Activated B cell treated with CpG ODN at 0.5 μM for 24 hours (primary cell): ENCODE measurements around the gene KIRREL3. TPM values are rescaled to one million over a fixed set of nuclear protein-coding genes. Genes with fewer than 3 reads are reported as not detected.

Experiments
- ATAC-seq: fragments of 200-7000 bp; cut with Tn5 transposase; one replicate; pipeline ENCODE4 v1.10.0; 2021; ENCODE audit warnings: low read depth, mild to moderate bottlenecking, moderate library complexity
- CTCF ChIA-PET: fragments of 350-600 bp; sonication (Branson Sonifier 250); formaldehyde crosslinking; loops from one replicate; lab custom pipeline; 2021; ENCODE audit warnings: antibody characterized with exemption; lab: Charles Lee
- POLR2A ChIA-PET: fragments of 350-600 bp; sonication (Branson Sonifier 250); formaldehyde crosslinking; loops from one replicate; lab custom pipeline; 2021; ENCODE audit warnings: antibody characterized with exemption; lab: Charles Lee
- DNase-seq: peaks from one replicate; pipeline ENCODE4 v3.0.0; 2022
- H3K27ac Mint-ChIP-seq: one replicate; pipeline ENCODE4 v1.8.0; 2020; ENCODE audit warnings: mixed read lengths
- H3K27me3 Mint-ChIP-seq: one replicate; pipeline ENCODE4 v1.8.0; 2021; ENCODE audit warnings: mixed read lengths
- H3K36me3 Mint-ChIP-seq: one replicate; pipeline ENCODE4 v1.8.0; 2021; ENCODE audit warnings: low read depth, mixed read lengths
- H3K4me1 Mint-ChIP-seq: one replicate; pipeline ENCODE4 v1.8.0; 2021; ENCODE audit warnings: mixed read lengths
- H3K4me3 Mint-ChIP-seq: one replicate; pipeline ENCODE4 v1.8.0; 2020; ENCODE audit warnings: mild to moderate bottlenecking, mixed read lengths
- H3K9me3 Mint-ChIP-seq: one replicate; pipeline ENCODE4 v1.8.0; 2020; ENCODE audit warnings: mixed read lengths
- intact Hi-C: fragments of 100-400 bp; cut with micrococcal nuclease; formaldehyde crosslinking; loops from one replicate; pipeline ENCODE4 v1.15.1; 2024
- total RNA-seq: library from RNA; stranded (reverse); gene quantifications from 2 replicates; pipeline ENCODE4 v1.2.3, GENCODE V29; 2022
- TF ChIP-seq, protein P1 (sequence below): fragments of 200-600 bp; IDR thresholded peaks from one replicate; pipeline ENCODE4 v1.8.0; 2022; ENCODE audit warnings: antibody characterized with exemption, mild to moderate bottlenecking

KIRREL3 gene
- total RNA-seq, 1 donor from 2014 or later = not detected

GRCh38 chr11:126546694-126547093, 453.9 kb downstream of the KIRREL3 start:
- POLR2A ChIA-PET = no interaction called here
- Mint-ChIP-seq H3K27ac (no peak overlapping the region), H3K36me3 (no peaks in the 10 kb centered on the region), H3K4me1 (no peaks in the 10 kb centered on the region), H3K4me3 (no peak overlapping the region), H3K9me3 (no peaks in the 10 kb centered on the region), H3K27me3 (peaks cover 8% of the 10 kb centered on the region)
- no peak for ATAC-seq
- DNase-seq = no peak
- TF ChIP-seq, protein P1, sequence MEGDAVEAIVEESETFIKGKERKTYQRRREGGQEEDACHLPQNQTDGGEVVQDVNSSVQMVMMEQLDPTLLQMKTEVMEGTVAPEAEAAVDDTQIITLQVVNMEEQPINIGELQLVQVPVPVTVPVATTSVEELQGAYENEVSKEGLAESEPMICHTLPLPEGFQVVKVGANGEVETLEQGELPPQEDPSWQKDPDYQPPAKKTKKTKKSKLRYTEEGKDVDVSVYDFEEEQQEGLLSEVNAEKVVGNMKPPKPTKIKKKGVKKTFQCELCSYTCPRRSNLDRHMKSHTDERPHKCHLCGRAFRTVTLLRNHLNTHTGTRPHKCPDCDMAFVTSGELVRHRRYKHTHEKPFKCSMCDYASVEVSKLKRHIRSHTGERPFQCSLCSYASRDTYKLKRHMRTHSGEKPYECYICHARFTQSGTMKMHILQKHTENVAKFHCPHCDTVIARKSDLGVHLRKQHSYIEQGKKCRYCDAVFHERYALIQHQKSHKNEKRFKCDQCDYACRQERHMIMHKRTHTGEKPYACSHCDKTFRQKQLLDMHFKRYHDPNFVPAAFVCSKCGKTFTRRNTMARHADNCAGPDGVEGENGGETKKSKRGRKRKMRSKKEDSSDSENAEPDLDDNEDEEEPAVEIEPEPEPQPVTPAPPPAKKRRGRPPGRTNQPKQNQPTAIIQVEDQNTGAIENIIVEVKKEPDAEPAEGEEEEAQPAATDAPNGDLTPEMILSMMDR = no peak
- CTCF ChIA-PET = no interaction called here
- intact Hi-C loops = no loop called here

DNA sequence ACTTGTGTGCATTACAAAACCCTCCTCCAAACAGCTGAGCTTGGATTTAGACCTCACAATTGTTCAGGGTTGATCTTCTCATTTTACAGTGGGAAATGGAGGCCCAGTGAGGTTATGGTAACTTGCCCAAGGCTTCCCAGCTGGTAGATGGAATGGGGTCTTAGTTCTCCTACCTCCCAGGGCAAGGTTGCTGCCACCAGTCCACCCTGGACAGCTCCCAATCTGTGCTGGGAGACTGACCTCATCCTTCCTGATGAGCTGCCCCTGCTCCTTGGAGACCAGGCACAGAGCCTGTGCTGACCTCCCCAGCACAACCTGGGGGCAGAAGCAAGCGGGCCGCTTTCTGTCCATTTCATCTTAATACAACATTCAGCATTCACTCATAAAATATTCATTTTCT, 454.4 kb downstream of the KIRREL3 start:
- Mint-ChIP-seq H3K36me3 (no peaks in the 10 kb centered on the region), H3K27me3 (peaks cover 8% of the 10 kb centered on the region), H3K27ac (no peak overlapping the region), H3K9me3 (no peaks in the 10 kb centered on the region), H3K4me3 (no peak overlapping the region), H3K4me1 (no peaks in the 10 kb centered on the region)
- intact Hi-C loops = no loop called here
- no peak for DNase-seq
- POLR2A ChIA-PET = no interaction called here
- TF ChIP-seq, protein P1 = no peak
- CTCF ChIA-PET = no interaction called here
- ATAC-seq = no peak

DNA sequence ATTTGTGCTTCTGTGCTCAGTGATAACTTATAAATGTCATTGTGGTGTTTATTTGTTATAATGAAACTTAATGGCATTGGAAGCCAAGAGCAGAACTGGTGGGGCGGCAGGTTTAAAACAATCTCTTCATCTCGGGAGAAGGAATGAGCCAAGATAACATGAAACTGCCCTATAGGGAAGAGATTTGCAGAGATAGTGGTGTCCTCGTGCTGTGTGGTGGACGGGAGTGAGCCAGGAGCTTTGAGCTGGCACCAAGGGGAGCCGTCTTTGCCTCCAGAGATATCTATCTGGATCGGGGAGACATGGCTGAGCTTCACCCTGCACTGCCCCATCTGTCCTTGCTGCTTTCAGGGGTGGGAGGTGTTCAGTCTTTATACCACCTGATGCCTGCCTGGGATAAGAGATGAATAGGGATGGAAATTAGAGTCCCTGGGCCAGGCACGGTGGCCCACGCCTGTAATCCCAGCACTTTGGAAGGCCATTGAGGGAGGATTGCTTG, 455.5 kb downstream of the KIRREL3 start:
- CTCF ChIA-PET = no interaction called here
- ATAC-seq (no peak), DNase-seq (no peak)
- TF ChIP-seq, protein P1 = no peak
- POLR2A ChIA-PET = no interaction called here
- H3K9me3 Mint-ChIP-seq = no peaks in the 10 kb centered on the region
- no peak overlapping the region for H3K27ac Mint-ChIP-seq
- H3K36me3 Mint-ChIP-seq = no peaks in the 10 kb centered on the region
- no peak overlapping the region for H3K4me3 Mint-ChIP-seq
- intact Hi-C loops = no loop called here
- no peaks in the 10 kb centered on the region for H3K4me1 Mint-ChIP-seq
- peaks cover 8% of the 10 kb centered on the region for H3K27me3 Mint-ChIP-seq

- Mint-ChIP-seq H3K27ac (no peak overlapping the region), H3K4me1 (no peaks in the 10 kb centered on the region), H3K36me3 (no peaks in the 10 kb centered on the region), H3K9me3 (no peaks in the 10 kb centered on the region), H3K4me3 (no peak overlapping the region), H3K27me3 (peaks cover 8% of the 10 kb centered on the region)
- DNase-seq = no peak
- POLR2A ChIA-PET = no interaction called here
- ATAC-seq = no peak
- TF ChIP-seq, protein P1 = no peak
- CTCF ChIA-PET = no interaction called here
- intact Hi-C loops = no loop called here
These were observed 456.2 kb downstream of the KIRREL3 start for GRCh38 chr11:126544108-126545056.

- TF ChIP-seq, protein P1 = no peak
- intact Hi-C loops = no loop called here
These were observed 456.9 kb downstream of the KIRREL3 start for GRCh38 chr11:126543691-126544090.

More at GRCh38 chr11:126543691-126544090, 456.9 kb downstream of the KIRREL3 start:
- no peak for DNase-seq
- POLR2A ChIA-PET = no interaction called here
- H3K36me3 Mint-ChIP-seq = no peaks in the 10 kb centered on the region
- no peak for ATAC-seq
- H3K4me3 Mint-ChIP-seq = no peak overlapping the region
- H3K4me1 Mint-ChIP-seq = no peaks in the 10 kb centered on the region
- no peak overlapping the region for H3K27ac Mint-ChIP-seq
- no peaks in the 10 kb centered on the region for H3K9me3 Mint-ChIP-seq
- CTCF ChIA-PET = no interaction called here
- H3K27me3 Mint-ChIP-seq = peaks cover 8% of the 10 kb centered on the region
